GM21390 (cell line): ENCODE measurements around the gene PHB1.

Experiments used
- ATAC-seq: cut with Tn5 transposase; IDR thresholded peaks from one replicate; pipeline ENCODE4 v1.9.1; 2021; ENCODE audit not compliant: unreplicated experiment

Gene PHB1

DNA sequence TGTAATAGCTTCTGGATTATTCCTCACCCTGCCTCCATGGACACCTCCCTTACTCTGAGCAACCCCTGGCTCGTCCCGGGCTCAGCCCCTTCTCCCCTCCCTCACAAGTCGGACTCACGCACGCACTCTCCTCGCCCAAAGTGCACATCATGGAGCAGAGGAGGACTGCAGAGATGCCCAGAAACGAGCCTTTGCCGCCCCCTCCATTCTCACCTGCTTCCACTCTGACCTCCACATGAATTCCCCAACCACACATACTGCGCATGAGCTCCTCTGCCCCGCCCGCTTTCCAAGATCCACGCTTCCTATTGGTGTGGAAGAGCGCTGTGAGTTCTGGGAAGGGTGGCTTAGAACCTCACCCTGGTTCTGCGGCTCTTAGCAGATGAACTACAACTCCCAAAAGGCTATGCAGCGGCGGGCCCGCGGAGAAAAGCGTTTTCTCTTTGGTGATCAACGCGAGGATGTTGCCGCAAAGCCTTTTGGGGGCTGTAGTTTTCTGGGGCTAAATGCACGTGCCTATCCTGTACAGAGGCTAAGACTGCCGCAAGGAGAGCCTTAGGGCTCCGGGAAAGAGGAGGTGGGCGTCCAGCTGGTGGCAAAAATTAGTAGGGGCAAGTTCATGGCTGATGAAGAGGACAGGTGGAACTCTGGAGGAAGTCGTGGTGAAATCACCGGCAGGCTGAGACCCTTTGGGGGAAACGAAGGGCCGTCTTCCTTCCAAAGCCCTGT is at the start of gene PHB1:
Gene PHB1, minus strand, starts transcription at position 261 of the 729 bp plus-strand sequence. CDS start 1,618 bp downstream, outside the sequence.
- ATAC-seq = peak; percentile 98

- no peak for ATAC-seq
These were observed 49.4 kb upstream of the PHB1 start for GRCh38 chr17:49464049-49464448.

GRCh38 chr17:49461580-49461979 is 46.9 kb upstream of the PHB1 start:
- ATAC-seq = no peak

DNA sequence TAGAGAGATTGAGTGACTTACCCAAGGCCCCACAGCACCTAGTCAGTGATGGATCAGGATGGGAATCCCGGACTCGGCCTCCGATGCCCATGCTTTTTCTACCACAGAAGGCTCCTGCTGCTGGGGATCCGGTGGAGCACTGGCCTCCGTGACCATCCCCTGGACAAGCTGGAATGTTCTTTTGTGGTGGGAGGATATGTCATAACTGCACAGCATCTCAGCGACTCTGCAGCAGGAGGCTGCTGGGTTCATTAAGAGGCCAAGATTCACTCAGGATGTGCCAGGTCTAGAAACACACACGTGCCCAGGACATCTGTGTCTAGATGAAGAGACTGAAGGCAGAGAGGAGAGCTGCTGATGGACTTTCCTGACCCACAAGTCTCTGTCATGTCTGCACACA is 45.7 kb upstream of the PHB1 start:
- ATAC-seq = no peak

GRCh38 chr17:49459401-49459984 is 44.8 kb upstream of the PHB1 start:
- no peak for ATAC-seq

DNA sequence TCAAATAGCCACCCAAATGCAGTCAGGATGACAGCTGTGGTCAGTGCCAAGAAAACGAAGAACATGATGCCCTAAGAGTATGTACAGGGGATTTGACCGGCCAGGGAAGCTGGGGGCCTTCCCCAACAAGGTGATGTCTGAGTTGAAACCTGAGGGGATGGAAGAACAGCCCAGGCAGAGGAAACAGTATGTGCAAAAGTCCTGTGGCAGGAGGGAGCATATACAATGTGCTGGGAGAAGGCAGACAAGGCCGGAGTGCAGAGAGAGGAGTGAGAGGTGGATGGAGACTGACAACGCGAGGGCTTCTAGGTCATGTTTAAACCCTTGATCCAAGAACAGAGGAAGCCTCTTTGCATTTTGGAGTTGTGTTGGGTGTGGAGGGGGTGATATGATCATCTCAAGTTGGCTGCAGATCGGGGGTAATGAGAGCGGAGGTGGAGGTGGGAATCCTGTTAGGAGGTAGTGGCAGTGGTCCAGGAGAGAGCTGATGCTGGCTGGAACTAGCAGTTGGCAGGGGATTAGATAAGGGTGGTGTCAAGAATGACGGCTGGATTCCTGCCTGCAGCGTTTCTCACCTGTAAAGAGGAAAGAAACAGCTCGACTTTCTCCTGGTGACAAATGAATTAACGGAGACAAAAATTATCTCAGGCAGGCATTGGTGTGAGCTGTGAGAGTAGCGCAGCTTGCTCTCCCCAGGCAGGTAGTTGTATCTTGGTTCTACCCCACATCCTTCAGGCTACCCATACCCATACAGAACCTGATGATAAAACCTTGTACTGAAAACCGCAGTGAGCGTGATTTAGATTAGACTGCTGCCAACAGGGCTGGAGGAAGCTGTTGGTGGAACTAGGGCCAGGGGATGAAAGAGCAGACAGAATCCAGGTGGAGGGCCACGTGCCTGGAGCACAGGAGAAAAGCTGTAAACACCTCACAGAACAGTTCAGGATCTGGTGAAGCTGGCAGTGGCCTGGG is 43.2 kb upstream of the PHB1 start:
- no peak for ATAC-seq

GRCh38 chr17:49456183-49456965 is 41.7 kb upstream of the PHB1 start:
- no peak for ATAC-seq

DNA sequence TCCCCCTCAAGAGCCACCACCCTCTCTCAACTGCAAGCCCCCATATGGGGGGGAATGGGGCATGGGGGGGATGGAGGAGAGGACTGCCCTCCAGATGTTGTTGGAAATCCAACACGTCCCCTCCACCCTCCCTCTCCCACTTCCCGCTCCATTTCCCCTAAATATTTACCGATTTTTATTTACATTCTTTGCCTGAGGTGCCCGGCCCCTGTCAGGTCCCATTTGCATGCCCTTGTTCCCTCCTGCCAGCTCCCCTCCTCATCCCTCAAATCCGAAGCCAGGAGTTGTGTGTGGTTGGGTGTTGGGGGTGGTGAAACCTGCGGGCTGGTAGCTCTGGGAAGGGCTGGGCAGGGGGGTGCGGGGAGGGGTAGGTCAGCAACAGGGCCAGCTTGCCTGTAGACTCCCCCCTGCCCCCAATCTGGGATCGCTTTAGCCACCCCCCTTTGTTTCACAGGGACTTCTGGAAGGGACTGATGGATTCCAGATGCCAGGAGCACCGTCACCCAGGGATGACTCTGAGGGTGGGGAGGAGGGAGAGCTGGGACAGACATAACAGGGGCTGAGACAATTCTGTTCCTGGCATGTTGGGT is 40.7 kb upstream of the PHB1 start:
- no peak for ATAC-seq

GRCh38 chr17:49454050-49454449 is 39.4 kb upstream of the PHB1 start:
- no peak for ATAC-seq

DNA sequence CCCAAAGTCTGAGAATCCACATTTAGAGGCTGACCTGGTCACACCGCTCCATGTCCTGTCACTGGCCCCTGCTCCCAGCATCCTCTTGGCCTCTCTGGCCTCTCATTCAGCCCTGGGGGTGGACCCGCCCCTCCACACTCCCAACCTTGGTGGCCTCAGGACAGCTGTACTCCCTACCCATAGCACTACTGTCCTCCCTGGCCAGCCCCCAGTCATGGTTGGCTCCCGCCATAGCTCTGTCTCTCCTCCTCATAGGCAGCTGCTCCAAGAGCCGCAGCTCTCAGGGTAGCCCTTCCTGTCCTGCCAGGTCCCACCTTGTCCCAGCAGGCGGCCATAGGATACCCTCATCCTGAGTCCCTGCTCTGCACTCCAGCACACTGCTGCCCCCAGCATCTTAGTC is 38.0 kb upstream of the PHB1 start:
- ATAC-seq = no peak

DNA sequence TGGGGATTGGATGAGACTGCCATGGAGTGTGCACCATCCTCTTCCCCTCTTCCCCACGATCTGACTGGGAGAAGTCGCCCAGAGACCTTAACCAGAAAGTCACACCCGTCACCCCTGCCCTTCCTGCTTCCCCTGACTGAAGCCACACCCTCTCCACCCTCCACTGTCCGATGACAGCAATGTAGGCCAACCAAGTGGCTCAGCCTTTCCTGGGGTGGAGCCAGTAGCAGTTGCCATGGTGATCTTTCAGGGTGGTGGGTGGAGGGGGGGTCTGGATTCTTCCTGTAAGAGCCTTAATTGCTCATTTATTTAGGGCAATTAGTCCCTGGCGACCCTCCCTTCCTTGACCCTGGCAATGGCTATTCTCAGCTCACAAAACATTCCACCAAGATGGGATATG is 37.5 kb upstream of the PHB1 start:
- ATAC-seq = no peak

DNA sequence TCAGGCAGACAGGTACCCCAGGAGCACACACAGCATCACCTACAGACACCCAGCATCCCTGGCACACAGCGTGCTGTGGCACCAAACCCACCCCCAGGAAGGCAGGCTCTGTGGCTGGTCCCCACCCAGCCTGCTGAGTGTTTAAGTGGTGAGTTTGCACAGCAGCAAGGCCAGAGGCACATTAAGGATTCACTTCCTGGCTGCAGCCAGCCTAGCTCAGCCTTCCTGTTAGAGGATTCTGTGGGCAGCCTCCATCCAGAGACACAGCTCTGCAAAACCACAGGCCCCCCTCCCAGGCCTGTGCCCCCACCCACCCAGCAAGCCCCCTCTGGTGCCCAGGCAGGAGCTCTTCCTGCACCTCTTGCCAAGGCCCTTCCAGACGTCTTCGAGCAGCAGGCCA is 36.1 kb upstream of the PHB1 start:
- ATAC-seq = no peak

DNA sequence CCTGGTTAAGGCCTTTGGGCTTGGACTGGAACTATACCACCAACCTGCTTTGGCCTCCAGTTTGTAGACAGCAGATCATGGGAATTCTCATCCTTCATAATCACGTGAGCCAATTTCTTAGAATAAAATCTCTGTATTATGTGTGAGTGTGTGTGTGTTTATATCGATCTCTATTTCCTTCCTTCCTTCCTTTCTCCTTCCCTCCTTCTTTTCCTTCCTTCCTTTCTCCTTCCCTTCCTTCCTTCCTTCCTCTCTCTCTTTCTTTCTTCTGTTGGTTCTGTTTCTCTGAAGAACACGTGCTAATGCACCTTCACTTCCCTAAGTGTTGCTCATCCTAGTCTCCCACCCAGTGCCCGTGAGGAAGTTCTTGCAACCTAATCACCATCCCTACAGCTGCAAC is 35.5 kb upstream of the PHB1 start:
- ATAC-seq = no peak

- ATAC-seq = no peak
These were observed 33.1 kb upstream of the PHB1 start for GRCh38 chr17:49447628-49448302.

- ATAC-seq = no peak
These were observed 30.9 kb upstream of the PHB1 start for GRCh38 chr17:49445591-49445990.

DNA sequence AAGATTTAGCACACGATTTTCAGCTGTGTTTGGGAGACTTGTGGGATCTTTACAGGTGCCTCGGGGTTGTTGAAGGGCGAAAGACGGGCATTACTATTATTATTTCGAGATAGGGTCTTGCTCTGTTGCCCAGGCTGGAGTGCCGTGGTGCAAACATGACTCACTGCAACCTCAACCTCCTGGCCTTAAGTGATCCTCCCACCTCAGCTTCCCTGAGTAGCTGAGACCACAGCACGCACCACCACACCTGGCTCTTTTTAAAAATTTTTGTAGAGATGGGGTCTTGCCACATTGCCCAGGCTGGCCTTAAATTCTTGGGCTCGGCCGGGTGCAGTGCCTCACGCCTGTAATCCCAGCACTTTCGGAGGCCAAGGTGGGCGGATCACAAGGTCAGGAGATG is 29.7 kb upstream of the PHB1 start:
- ATAC-seq = no peak

- ATAC-seq = no peak
These were observed 29.2 kb upstream of the PHB1 start for GRCh38 chr17:49443862-49444261.

DNA sequence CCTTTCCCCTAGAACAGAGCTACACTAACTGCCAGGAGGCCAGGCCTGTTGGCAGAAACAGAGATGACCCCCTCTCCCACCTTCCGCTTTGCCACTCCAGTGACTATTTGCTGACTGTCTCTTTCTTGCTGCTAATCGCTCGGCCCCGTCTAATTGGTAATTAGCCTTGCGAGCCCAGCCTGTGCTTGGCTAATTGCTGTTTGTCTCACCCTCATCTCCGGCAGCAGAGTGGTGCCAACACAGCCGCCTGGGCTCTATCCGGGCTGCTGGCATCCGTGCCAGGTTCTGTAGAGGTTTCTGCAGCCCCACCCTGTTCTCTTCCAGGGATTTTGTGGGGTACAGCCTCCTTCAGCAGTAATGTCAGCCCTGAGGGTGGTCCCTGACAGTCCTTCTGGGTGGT is 27.4 kb upstream of the PHB1 start:
- ATAC-seq = no peak

DNA sequence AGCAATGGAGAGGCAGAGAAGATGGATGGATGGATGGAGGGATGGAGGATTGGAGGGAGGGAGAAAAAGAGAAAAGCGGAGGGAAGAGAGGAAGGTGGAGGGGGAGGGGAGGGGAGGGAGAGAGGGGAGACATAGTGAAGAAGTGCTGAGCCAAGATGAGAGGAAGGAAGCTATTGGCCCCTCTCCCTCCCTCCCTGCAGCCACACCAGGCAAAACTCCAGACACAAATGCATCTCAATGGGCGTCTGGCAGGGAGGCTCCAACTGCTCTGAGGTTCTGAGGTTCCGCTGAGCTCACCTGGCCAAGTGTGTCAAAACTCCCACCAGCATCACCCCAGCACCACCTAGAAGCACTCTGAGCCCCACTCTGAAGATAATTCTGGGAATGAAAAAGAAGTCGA is 26.9 kb upstream of the PHB1 start:
- ATAC-seq = no peak

- no peak for ATAC-seq
These were observed 25.9 kb upstream of the PHB1 start for GRCh38 chr17:49440581-49440980.
